Choroid plexus epithelial cell (primary cell): ENCODE measurements around the gene HTT-AS.

Source experiments
- DNase-seq: peaks from one replicate; pipeline ENCODE4 v3.0.0-alpha.2; 2010; ENCODE audit warnings: low read depth
- H3K4me3 ChIP-seq: 2 replicates; pipeline ENCODE4 v1.5.1; 2011; ENCODE audit warnings: low read depth, mild to moderate bottlenecking, control low read depth, low read length, moderate library complexity
- CTCF ChIP-seq: conservative IDR thresholded peaks from 2 replicates; pipeline ENCODE4 v1.5.1; 2011; ENCODE audit warnings: low read depth, mild to moderate bottlenecking, control low read depth, inconsistent platforms, low read length, moderate library complexity

Gene HTT-AS

GRCh38 chr4:3091464-3091863, 17.1 kb upstream of the HTT-AS start:
- no peak for DNase-seq
- TF ChIP-seq CTCF: no peak

GRCh38 chr4:3087115-3087797, 12.9 kb upstream of the HTT-AS start:
- no peak overlapping the region for H3K4me3 ChIP-seq
- no peak for DNase-seq
- no peak for TF ChIP-seq CTCF

More at GRCh38 chr4:3091464-3091863, 17.1 kb upstream of the HTT-AS start:
- no peak overlapping the region for H3K4me3 ChIP-seq

GRCh38 chr4:3085948-3086670, 11.8 kb upstream of the HTT-AS start:
- no peak for TF ChIP-seq CTCF
- DNase-seq: no peak

GRCh38 chr4:3083732-3084131, 9.4 kb upstream of the HTT-AS start:
- no peak for TF ChIP-seq CTCF
- DNase-seq: no peak
- no peak overlapping the region for H3K4me3 ChIP-seq

More at GRCh38 chr4:3085948-3086670, 11.8 kb upstream of the HTT-AS start:
- no peak overlapping the region for H3K4me3 ChIP-seq

GRCh38 chr4:3082925-3083515, 8.7 kb upstream of the HTT-AS start:
- H3K4me3 ChIP-seq: no peak overlapping the region
- no peak for DNase-seq
- TF ChIP-seq CTCF: no peak

- H3K4me3 ChIP-seq: no peak overlapping the region
- DNase-seq: no peak
- no peak for TF ChIP-seq CTCF
Measured at GRCh38 chr4:3079694-3080123, 5.4 kb upstream of the HTT-AS start.
